Measurements from ENCODE around the gene FIP1L1.
A peak's percentile ranks its signal among the peaks of the same experiment; 100 is the strongest.
"Not testable (repeated sequence)": the region's sequence is repeated elsewhere in the genome, so short reads cannot be mapped to it uniquely, and the experiment has no call there.

Gene FIP1L1

DNA sequence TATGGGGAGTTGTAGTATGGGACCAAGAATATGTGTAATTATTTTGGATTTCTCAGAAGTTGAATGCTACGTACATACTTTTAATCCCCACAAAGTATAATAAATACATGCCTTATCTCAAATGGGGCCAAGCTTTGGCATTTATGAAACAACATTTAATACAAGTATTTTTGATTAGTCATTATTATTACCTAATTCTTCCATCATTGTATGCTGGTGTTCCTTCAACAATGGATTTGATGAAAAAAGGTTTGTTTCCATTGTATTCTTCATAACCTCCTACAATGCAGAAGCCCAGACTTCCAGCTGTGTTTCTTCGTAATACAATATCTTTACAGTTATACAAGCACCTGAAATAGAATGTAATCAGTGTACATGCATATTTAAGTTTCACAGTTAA is 83.8 kb downstream of the FIP1L1 start:
- POLR2A ChIA-PET = no interaction called here
- CTCF ChIA-PET = no interaction called here
- DNase-seq (ENCODE audit: low read depth, low spot score) = no peak
- no peak overlapping the region for H3K4me3 ChIP-seq (ENCODE audit: low read depth, low read length)
- TF ChIP-seq, protein P1, sequence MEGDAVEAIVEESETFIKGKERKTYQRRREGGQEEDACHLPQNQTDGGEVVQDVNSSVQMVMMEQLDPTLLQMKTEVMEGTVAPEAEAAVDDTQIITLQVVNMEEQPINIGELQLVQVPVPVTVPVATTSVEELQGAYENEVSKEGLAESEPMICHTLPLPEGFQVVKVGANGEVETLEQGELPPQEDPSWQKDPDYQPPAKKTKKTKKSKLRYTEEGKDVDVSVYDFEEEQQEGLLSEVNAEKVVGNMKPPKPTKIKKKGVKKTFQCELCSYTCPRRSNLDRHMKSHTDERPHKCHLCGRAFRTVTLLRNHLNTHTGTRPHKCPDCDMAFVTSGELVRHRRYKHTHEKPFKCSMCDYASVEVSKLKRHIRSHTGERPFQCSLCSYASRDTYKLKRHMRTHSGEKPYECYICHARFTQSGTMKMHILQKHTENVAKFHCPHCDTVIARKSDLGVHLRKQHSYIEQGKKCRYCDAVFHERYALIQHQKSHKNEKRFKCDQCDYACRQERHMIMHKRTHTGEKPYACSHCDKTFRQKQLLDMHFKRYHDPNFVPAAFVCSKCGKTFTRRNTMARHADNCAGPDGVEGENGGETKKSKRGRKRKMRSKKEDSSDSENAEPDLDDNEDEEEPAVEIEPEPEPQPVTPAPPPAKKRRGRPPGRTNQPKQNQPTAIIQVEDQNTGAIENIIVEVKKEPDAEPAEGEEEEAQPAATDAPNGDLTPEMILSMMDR (IDR thresholded peaks at IDR 0.05; ENCODE audit: insufficient read depth, low read length, missing control alignments) = no peak

DNA sequence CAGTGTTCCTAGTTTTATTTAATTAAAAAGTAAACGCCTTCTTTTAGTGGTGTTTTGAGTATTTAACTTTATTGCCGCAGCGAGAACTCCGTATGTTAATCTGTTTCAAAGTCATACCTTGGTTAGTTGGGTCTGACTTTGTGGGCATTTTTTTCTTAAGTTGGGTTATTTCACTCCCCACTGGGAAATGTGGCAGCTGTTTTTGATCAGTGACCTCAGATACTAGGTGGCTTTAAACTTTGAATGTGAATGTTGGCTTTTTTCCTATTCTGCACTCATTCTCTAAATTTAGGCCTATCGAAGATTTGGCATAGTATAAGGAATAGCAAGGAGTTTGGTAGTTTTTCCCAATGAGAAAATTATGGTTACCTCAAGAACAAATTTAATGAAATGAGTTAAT is 85.9 kb downstream of the FIP1L1 start:
- H3K4me3 ChIP-seq (ENCODE audit: low read depth, low read length) = no peak overlapping the region
- DNase-seq (ENCODE audit: low read depth, low spot score) = no peak
- TF ChIP-seq, protein P1 (IDR thresholded peaks at IDR 0.05; ENCODE audit: insufficient read depth, low read length, missing control alignments) = no peak
- CTCF ChIA-PET = interaction anchor here (1.8 kb wide), 1 partner anchor 771 kb away, joined by 6 read pairs; no protein-coding TSS in a partner anchor
- POLR2A ChIA-PET = no interaction called here

DNA sequence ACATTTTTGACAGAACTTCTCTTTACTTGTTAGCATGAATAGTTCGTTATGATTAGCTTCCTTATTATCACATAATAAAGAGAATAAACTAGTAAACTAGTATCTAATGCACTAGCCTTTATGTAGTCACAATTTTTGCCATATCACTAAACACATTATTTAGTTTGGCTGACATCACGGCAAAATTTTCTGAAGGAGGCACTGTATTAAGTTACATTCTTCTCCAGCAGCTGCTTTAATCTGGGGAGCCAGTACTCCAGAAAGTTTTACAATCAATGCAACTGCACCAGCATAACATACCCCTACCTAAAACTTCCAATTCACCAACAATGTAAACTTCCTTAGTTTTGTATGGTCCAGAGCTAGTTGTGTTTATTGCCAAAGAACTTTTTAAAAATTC is 87.8 kb downstream of the FIP1L1 start:
- TF ChIP-seq, protein P1 (IDR thresholded peaks at IDR 0.05; ENCODE audit: insufficient read depth, low read length, missing control alignments) = no peak
- CTCF ChIA-PET = interaction anchor here (1.5 kb wide), 2 partner anchors 11 to 241 kb away, joined by 3 read pairs; no protein-coding TSS in a partner anchor
- POLR2A ChIA-PET = no interaction called here
- H3K4me3 ChIP-seq (ENCODE audit: low read depth, low read length) = no peak overlapping the region
- DNase-seq (ENCODE audit: low read depth, low spot score) = no peak

DNA sequence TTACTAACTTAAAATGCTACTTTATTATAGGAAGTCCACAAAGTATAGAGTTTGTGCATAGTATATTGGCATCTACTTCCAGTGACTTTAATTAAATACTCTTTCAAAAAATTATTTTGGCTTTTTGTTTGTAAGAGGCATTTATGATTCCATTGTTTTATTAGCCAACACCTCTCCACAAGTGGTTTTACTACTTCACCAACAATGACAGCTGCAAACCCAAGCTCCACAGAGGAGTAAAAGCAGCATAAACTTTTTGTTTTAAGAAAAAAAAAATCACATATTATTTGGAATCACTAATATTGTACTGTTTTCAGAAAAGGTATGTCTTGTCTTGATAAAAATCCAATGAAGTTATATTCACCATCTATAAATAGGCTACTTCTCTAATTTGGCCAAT is 88.5 kb downstream of the FIP1L1 start:
- no peak overlapping the region for H3K4me3 ChIP-seq (ENCODE audit: low read depth, low read length)
- DNase-seq (ENCODE audit: low read depth, low spot score) = no peak
- TF ChIP-seq, protein P1 (IDR thresholded peaks at IDR 0.05; ENCODE audit: insufficient read depth, low read length, missing control alignments) = no peak
- CTCF ChIA-PET = interaction anchor here (1.3 kb wide), 1 partner anchor 25 kb away, joined by 3 read pairs; no protein-coding TSS in a partner anchor
- POLR2A ChIA-PET = no interaction called here

DNA sequence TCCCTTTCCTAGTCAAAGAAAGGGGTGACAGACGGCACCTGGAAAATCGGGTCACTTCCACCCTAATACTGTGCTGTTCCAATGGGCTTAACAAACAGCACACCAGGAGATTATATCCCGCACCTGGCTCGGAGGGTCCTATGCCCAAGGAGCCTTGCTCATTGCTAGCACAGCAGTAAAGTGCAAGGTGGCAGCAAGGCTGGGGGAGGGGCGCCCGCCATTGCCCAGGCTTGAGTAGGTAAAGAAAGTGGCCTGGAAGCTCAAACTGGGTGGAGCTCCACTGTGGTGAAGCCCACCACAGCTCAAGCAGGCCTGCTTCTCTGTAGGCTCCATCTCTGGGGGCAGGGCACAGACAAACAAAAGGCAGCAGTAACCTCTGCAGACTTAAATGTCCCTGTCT is 89.1 kb downstream of the FIP1L1 start:
- CTCF ChIA-PET = interaction anchor here (1.3 kb wide), 1 partner anchor 24 kb away, joined by 3 read pairs; no protein-coding TSS in a partner anchor
- POLR2A ChIA-PET; H3K4me3 ChIP-seq (ENCODE audit: low read depth, low read length); DNase-seq (ENCODE audit: low read depth, low spot score): not testable (repeated sequence)

DNA sequence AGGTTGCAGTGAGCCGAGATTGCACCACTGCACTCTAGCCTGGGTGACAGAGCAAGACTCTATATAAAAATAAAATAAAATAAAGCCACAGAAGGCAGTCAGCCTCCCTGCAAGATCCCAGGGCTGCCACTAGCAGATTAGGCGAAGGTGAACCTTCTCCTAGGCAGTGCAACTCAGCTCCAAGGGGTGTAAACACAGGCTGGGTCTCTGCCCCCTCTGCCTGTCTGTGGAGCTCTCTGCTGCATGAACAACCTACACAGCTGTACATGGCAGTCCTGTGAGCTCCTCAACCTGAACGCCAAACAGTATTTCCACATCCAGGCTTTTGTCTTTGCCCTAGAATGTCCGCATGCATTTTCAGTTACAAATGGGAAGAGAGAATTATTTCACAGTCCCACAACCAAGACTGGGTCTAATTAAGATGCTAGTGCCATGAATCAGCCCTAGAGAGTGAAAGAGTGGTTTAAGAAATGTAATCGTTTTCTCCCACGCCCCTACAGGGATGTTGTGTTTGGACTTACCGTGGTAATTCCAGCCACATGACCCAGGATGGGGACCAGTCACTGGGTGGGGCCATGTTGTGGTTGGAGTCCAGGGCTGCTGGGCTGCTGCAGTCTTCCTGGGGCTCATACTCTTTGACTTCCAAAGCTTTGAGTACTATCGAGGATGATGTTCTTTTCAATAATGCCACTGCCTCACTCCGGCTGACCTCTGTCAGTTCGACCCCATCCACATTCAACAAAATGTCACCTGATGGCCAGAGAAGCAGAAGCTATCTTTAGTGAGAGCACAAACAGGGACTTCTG is 99.0 kb downstream of the FIP1L1 start:
- CTCF ChIA-PET = interaction anchor here (0.7 to 2.3 kb wide), 7 partner anchors 14 to 757 kb away, joined by 3 to 7 read pairs (median 3); no protein-coding TSS in a partner anchor
- TF ChIP-seq, protein P1 (IDR thresholded peaks at IDR 0.05; ENCODE audit: insufficient read depth, low read length, missing control alignments) = no peak
- peak overlapping the region; percentile 3 for H3K4me3 ChIP-seq (ENCODE audit: low read depth, low read length)
- DNase-seq (ENCODE audit: low read depth, low spot score) = peak; percentile 99
- POLR2A ChIA-PET = interaction anchor here (0.9 to 1.7 kb wide), 9 partner anchors 14 to 761 kb away, joined by 3 to 8 read pairs (median 3); no protein-coding TSS in a partner anchor

Data from AG04449 (cell line).